Pancreas (tissue), 8 donors: ENCODE measurements around the gene RAB9A. TPM values are rescaled to one million over a fixed set of nuclear protein-coding genes. Genes with fewer than 3 reads are reported as not detected.

Experiments
- polyA plus RNA-seq, 2 donors: library from polyadenylated mRNA; stranded (reverse); fragments of 200-250 nt; gene quantifications; one replicate each; pipeline ENCODE4 v1.2.3, GENCODE V29; 2013
- total RNA-seq, 6 donors: library from RNA; stranded (reverse); fragmentation: NEBNext Ultra II Directional in 4 of 6; extraction: Animal tissue kit (Norgen Biotek cat#: 25700) in 4 of 6; gene quantifications; one replicate each; pipeline versions ENCODE4 v1.2.1 to v1.2.4, GENCODE V29; 2021 to 2023
- donor health status: healthy with polysubstance abuse.
- donor health status: DM: no; HTN: no; CAD: no; lungs with moderate emphysema.
- donor health status: DM: no; HTN: no; CAD: no.
- donor health status: Bipolar disorder and iron deficiency.
- donor health status: DM: yes; HTN: yes; CAD: no.
- donor health status: DM: no; HTN: no; CAD: no.
- donor health status: DM: no; HTN: no; CAD: no.
- donor health status: DM: yes; HTN: yes; CAD: no.

The RAB9A gene
- total and polyA plus RNA-seq, 8 donors: 8.7 to 22.0 (median 16.5) TPM

Other genes starting within 250 kb of the RAB9A start
- gene EGFL6, start 119.5 kb upstream of the RAB9A start, total RNA-seq: under 1 TPM in 4 of 6 donors, not detected in 2; 0.06 to 0.28 (median 0.08) TPM
- gene EGFL6, start 119.5 kb upstream of the RAB9A start, polyA plus RNA-seq: under 1 TPM in 1 of 2 donors, not detected in 1; 0.02 TPM
- gene TCEANC, start 36.0 kb upstream of the RAB9A start, total RNA-seq: 1 to 10 TPM; 2.0 to 4.6 (median 2.6) TPM
- 1 to 10 TPM; 2.1 to 2.9 TPM for gene TCEANC, start 36.0 kb upstream of the RAB9A start, polyA plus RNA-seq
- 10 to 100 TPM in 2 of 6 donors, 1 to 10 TPM in 4; 6.8 to 13.2 (median 9.4) TPM for gene TRAPPC2, start 45.5 kb downstream of the RAB9A start, total RNA-seq
- 1 to 10 TPM; 4.4 to 6.9 TPM for gene TRAPPC2, start 45.5 kb downstream of the RAB9A start, polyA plus RNA-seq
- 10 to 100 TPM; 13.1 to 32.9 (median 17.6) TPM for gene OFD1, start 45.6 kb downstream of the RAB9A start, total RNA-seq
- 10 to 100 TPM; 54.5 to 91.0 TPM for gene OFD1, start 45.6 kb downstream of the RAB9A start, polyA plus RNA-seq
- 1 to 10 TPM in 4 of 6 donors, under 1 TPM in 2; 0.47 to 3.0 (median 1.7) TPM for gene GPM6B, start 128.0 kb downstream of the RAB9A start, total RNA-seq
- gene GPM6B, start 128.0 kb downstream of the RAB9A start, polyA plus RNA-seq: 1 to 10 TPM in 1 of 2 donors, under 1 TPM in 1; 0.57 to 1.8 TPM